BE2C (cell line): Measurements from ENCODE around the gene RMND1.

Experiments
- DNase-seq: peaks from one replicate; pipeline ENCODE4 v3.0.0-alpha.2; 2020
- H3K27me3 ChIP-seq: fragments of 250-450 bp; sonication (Bioruptor Pico); 2 replicates; pipeline ENCODE4 v1.5.1; 2020; ENCODE audit warnings: mild to moderate bottlenecking
- H3K36me3 ChIP-seq: fragments of 250-450 bp; sonication (Bioruptor Pico); 2 replicates; pipeline ENCODE4 v1.5.1; 2020; ENCODE audit warnings: mild to moderate bottlenecking
- H3K4me1 ChIP-seq: fragments of 250-450 bp; sonication (Bioruptor Pico); 2 replicates; pipeline ENCODE4 v1.5.1; 2020
- H3K4me3 ChIP-seq: 2 replicates; pipeline ENCODE4 v1.5.1; 2011; ENCODE audit warnings: low read depth, low read length
- H3K9me3 ChIP-seq: fragments of 250-450 bp; sonication (Bioruptor Pico); 2 replicates; pipeline ENCODE4 v1.5.1; 2020
- CTCF ChIP-seq: IDR thresholded peaks from 2 replicates; pipeline ENCODE4 v1.5.1; 2012; ENCODE audit warnings: mild to moderate bottlenecking, low read depth, low read length

RMND1 gene

DNA sequence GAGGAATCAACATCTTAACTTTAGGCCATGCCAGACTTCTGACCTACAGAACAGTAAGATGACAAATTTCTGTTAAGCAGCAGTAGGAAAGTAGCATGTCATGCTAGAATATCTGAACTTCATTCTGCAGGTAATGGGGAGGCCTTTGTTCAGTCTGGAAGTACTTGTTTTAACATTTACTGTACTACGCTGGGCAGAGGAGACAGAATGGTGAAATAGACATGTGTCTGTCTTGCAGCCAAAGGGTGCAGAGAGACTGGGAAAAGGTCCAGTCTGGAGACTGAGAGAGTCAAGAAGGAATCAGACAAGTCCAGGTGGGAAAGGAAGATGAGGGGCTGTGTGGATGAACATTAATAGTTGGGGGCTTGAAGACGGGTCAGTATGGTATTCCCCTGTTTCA, 43.1 kb downstream of the RMND1 start:
- DNase-seq, result no peak
- H3K4me3 ChIP-seq, result no peak overlapping the region
- peaks cover 57% of the 10 kb centered on the region for H3K36me3 ChIP-seq
- H3K27me3 ChIP-seq, result no peaks in the 10 kb centered on the region
- H3K4me1 ChIP-seq, result no peaks in the 10 kb centered on the region
- H3K9me3 ChIP-seq, result no peaks in the 10 kb centered on the region
- TF ChIP-seq CTCF, result no peak

- Histone ChIP-seq H3K27me3 (no peaks in the 10 kb centered on the region), H3K36me3 (peaks cover 40% of the 10 kb centered on the region), H3K4me1 (no peaks in the 10 kb centered on the region), H3K4me3 (no peak overlapping the region), H3K9me3 (no peaks in the 10 kb centered on the region)
- no peak for TF ChIP-seq CTCF
- no peak for DNase-seq
Observed at GRCh38 chr6:151403919-151404308, 48.0 kb downstream of the RMND1 start.

DNA sequence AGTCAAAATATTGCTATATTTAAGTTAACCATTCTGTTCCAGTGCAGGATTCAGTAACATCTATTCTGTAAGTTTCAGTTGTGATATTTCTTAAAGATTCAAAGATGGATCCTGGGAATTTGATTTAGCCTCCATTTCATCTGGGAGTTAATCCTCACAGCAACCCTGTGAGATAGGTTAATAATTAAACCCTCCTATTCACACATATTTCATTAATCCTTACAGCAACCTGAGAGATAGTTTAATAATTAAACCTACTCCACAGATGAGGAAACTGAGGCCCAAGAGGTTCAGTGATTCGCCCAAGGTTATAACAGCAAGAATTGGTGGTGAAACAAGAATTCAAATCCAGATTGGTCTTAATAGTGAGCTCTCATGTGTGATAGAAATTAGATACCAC, 49.7 kb downstream of the RMND1 start:
- no peak for TF ChIP-seq CTCF
- Histone ChIP-seq H3K4me1 (no peaks in the 10 kb centered on the region), H3K27me3 (no peaks in the 10 kb centered on the region), H3K36me3 (peaks cover 51% of the 10 kb centered on the region), H3K9me3 (no peaks in the 10 kb centered on the region), H3K4me3 (no peak overlapping the region)
- DNase-seq, result no peak

DNA sequence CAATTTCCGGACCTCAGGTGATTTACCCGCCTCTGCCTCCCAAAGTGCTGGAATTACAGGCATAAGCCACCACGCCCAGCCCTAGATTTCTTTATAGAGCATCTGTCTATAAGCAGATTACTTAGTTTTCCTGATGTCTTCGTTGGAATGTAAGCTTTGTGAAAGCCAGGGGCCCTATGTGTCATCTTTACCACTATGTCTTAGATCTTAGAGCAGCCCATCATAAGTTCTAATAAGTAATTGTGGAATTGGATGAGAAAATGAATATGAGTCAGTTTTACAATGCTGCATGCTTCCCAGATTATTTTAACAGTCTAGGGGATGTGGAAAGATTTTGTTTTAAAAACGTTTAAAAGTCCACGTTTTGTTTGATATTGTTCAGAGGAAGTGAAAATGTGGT, 51.5 kb downstream of the RMND1 start:
- no peaks in the 10 kb centered on the region for H3K9me3 ChIP-seq
- peaks cover 44% of the 10 kb centered on the region for H3K36me3 ChIP-seq
- TF ChIP-seq CTCF, result no peak
- H3K27me3 ChIP-seq, result no peaks in the 10 kb centered on the region
- H3K4me1 ChIP-seq, result no peaks in the 10 kb centered on the region
- no peak for DNase-seq
- H3K4me3 ChIP-seq, result no peak overlapping the region

- DNase-seq, result no peak
- H3K27me3 ChIP-seq, result no peaks in the 10 kb centered on the region
- H3K4me3 ChIP-seq, result no peak overlapping the region
- peaks cover 38% of the 10 kb centered on the region for H3K36me3 ChIP-seq
- no peak for TF ChIP-seq CTCF
- no peaks in the 10 kb centered on the region for H3K4me1 ChIP-seq
- no peaks in the 10 kb centered on the region for H3K9me3 ChIP-seq
Observed at GRCh38 chr6:151399679-151400078, 52.2 kb downstream of the RMND1 start.

DNA sequence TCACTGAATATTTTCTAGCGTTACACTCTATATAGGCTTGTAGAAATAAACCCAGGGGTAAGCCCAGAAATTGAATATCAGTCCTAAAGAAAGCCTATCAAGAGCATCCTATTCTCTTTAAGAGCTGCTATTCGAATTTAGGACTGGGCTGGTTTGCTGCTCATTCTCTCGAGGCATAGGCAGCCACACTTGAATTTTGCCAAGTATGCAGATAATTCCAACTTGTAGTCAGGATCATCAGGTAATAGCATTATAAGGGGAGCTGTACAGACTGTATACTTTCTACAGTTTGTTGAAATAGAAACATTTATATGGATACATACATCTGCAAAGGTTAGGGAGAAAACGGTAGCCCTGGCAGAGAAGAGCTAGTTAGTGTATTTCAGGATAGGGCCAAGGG, 58.5 kb downstream of the RMND1 start:
- TF ChIP-seq CTCF, result no peak
- no peaks in the 10 kb centered on the region for H3K27me3 ChIP-seq
- peaks cover 19% of the 10 kb centered on the region for H3K36me3 ChIP-seq
- no peak for DNase-seq
- no peak overlapping the region for H3K4me3 ChIP-seq
- no peaks in the 10 kb centered on the region for H3K9me3 ChIP-seq
- H3K4me1 ChIP-seq, result peaks cover 4% of the 10 kb centered on the region
